LNCAP (cell line): ENCODE data around the gene CARM1.

Source experiments
- CTCF ChIP-seq: fragments of 450-650 bp; IDR thresholded peaks from 2 replicates; pipeline ENCODE4 v1.5.1; 2017; ENCODE audit warnings: mild to moderate bottlenecking

CARM1 gene

GRCh38 chr19:10876459-10877240, 5.3 kb downstream of the CARM1 start:
- TF ChIP-seq CTCF, result no peak

- TF ChIP-seq CTCF, result no peak
These were observed 6.9 kb downstream of the CARM1 start for GRCh38 chr19:10878253-10878652.

GRCh38 chr19:10881403-10882107, 10.2 kb downstream of the CARM1 start:
- no peak for TF ChIP-seq CTCF

GRCh38 chr19:10882108-10882457, 10.7 kb downstream of the CARM1 start:
- TF ChIP-seq CTCF, result no peak

- no peak for TF ChIP-seq CTCF
These were observed 12.9 kb downstream of the CARM1 start for GRCh38 chr19:10884274-10884673.

GRCh38 chr19:10885201-10886169, 14.1 kb downstream of the CARM1 start:
- TF ChIP-seq CTCF, result no peak

GRCh38 chr19:10887616-10888367, 16.4 kb downstream of the CARM1 start:
- TF ChIP-seq CTCF, result no peak
